HL-60 (cell line): ENCODE results near the gene GPS1.

Experiments
- GABPA ChIP-seq: IDR thresholded peaks from 2 replicates; pipeline ENCODE4 v1.6.1; 2012; ENCODE audit warnings: low read depth
- POLR2AphosphoS5 ChIP-seq: IDR thresholded peaks from 2 replicates; pipeline ENCODE4 v1.6.1; 2012; ENCODE audit warnings: low read depth
- TF ChIP-seq, protein P1 (sequence below): IDR thresholded peaks from one replicate; pipeline ENCODE4 v1.5.1; 2011; ENCODE audit warnings: low read length, control low read depth, inconsistent platforms; ENCODE audit not compliant: insufficient read depth
- TF ChIP-seq, protein P2 (sequence below): IDR thresholded peaks from 2 replicates; pipeline ENCODE4 v1.6.1; 2012; ENCODE audit warnings: low read depth; ENCODE audit not compliant: insufficient replicate concordance

DNA sequence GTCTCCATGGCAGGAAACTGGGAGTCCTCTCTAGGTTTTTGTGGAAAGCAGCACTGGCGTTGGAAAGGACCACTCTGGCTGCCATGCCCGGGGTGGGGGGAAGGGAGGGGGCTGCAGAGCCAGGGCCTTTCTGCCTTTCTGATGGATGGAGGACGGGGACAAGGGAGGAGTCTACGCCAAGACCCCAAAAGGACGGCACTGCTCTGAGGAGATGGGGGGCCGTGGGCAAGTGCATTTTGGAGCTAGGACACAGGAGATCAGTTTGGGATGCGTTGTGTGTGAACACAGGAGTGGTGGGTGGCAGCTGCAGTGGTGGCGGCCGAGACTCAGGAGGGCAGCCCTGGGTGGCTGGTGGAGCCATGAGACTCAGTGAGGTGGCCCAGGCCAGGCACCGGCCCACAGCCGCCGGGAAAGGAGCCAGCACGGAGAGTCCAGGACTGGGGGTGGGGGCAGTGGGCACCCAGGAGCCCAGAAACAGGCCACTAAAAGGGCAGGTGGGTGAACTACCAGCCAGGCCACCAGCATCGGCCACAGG lies 31.1 kb upstream of the GPS1 start:
- TF ChIP-seq, protein P1, sequence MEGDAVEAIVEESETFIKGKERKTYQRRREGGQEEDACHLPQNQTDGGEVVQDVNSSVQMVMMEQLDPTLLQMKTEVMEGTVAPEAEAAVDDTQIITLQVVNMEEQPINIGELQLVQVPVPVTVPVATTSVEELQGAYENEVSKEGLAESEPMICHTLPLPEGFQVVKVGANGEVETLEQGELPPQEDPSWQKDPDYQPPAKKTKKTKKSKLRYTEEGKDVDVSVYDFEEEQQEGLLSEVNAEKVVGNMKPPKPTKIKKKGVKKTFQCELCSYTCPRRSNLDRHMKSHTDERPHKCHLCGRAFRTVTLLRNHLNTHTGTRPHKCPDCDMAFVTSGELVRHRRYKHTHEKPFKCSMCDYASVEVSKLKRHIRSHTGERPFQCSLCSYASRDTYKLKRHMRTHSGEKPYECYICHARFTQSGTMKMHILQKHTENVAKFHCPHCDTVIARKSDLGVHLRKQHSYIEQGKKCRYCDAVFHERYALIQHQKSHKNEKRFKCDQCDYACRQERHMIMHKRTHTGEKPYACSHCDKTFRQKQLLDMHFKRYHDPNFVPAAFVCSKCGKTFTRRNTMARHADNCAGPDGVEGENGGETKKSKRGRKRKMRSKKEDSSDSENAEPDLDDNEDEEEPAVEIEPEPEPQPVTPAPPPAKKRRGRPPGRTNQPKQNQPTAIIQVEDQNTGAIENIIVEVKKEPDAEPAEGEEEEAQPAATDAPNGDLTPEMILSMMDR = no peak
- TF ChIP-seq, protein P2, sequence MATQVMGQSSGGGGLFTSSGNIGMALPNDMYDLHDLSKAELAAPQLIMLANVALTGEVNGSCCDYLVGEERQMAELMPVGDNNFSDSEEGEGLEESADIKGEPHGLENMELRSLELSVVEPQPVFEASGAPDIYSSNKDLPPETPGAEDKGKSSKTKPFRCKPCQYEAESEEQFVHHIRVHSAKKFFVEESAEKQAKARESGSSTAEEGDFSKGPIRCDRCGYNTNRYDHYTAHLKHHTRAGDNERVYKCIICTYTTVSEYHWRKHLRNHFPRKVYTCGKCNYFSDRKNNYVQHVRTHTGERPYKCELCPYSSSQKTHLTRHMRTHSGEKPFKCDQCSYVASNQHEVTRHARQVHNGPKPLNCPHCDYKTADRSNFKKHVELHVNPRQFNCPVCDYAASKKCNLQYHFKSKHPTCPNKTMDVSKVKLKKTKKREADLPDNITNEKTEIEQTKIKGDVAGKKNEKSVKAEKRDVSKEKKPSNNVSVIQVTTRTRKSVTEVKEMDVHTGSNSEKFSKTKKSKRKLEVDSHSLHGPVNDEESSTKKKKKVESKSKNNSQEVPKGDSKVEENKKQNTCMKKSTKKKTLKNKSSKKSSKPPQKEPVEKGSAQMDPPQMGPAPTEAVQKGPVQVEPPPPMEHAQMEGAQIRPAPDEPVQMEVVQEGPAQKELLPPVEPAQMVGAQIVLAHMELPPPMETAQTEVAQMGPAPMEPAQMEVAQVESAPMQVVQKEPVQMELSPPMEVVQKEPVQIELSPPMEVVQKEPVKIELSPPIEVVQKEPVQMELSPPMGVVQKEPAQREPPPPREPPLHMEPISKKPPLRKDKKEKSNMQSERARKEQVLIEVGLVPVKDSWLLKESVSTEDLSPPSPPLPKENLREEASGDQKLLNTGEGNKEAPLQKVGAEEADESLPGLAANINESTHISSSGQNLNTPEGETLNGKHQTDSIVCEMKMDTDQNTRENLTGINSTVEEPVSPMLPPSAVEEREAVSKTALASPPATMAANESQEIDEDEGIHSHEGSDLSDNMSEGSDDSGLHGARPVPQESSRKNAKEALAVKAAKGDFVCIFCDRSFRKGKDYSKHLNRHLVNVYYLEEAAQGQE = no peak
- TF ChIP-seq GABPA (no peak), POLR2AphosphoS5 (no peak)
